ENCODE data around the gene TJP2.

The TJP2 gene

DNA sequence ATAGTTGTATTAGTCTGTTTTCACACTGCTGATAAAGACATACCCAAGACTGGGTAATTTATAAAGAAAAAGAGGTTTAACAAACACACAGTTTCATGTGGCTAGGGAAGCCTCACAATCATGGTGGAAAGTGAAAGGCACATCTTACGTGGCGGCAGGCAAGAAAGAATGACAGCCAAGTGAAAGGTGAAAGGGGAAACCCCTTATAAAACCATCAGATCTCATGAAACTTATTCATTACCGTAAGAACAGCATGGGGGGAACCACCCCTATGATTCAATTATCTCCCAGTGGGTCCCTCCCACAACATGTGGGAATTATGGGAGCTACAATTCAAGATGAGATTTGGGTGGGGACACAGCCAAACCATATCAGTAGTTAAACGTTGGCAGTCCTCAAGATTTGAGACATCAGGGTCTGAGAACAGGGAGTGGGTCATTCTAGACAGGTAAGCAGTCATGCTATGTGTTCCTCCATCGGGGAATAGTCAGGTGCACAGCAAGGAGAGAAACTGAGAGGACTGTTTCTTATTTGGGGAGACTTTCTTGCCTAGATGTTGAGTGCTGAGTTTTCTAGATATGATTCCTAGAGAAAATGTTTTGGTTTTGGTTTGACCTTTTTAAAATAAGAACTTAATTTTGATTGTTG is 105.1 kb downstream of the TJP2 start (continued):
- TF ChIP-seq, protein P1, sequence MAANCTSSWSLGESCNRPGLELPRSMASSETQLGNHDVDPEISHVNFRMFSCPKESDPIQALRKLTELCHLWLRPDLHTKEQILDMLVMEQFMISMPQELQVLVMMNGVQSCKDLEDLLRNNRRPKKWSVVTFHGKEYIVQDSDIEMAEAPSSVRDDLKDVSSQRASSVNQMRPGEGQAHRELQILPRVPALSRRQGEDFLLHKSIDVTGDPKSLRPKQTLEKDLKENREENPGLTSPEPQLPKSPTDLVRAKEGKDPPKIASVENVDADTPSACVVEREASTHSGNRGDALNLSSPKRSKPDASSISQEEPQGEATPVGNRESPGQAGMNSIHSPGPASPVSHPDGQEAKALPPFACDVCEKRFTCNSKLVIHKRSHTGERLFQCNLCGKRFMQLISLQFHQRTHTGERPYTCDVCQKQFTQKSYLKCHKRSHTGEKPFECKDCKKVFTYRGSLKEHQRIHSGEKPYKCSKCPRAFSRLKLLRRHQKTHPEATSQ (tag by site-specific recombination; IDR thresholded peaks at IDR 0.05), result no peak
- TF ChIP-seq ZNF146 (tag by site-specific recombination; IDR thresholded peaks at IDR 0.05), result no peak

DNA sequence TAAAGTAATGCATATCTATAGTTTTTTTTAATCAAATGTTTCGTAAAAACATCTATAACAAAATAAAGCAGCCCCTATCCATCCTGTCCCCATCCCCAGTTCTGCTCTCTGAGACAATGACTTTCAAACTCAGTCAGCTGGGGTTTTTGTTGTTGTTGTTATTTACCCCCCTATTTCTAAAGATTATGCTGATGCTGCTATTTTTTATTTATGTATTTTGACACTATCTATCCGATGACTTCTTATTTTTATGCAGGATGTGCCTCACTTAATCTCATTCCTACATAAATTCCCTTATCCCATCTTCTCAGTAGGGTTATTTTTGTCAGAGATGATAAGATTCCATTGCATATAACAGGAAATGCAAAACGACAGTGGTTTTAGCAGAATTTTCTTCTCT is 105.7 kb downstream of the TJP2 start:
- Histone ChIP-seq H3K4me3 (ENCODE audit: low read depth, low read length) (no peak overlapping the region), H3K9me3 (ENCODE audit: control insufficient read depth, insufficient read depth, low read depth, low read length) (no peaks in the 10 kb centered on the region), H3K4me1 (ENCODE audit: control insufficient read depth, insufficient read depth, low read length) (no peaks in the 10 kb centered on the region), H3K27ac (ENCODE audit: extremely low read depth, low read depth, low read length) (no peak overlapping the region), H3K36me3 (ENCODE audit: control insufficient read depth in 2 of 2, insufficient read depth in 1 of 2, low read length in 2 of 2) (no peaks in the 10 kb centered on the region)
- TF ChIP-seq SCRT2 (tag by site-specific recombination; IDR thresholded peaks at IDR 0.05) (no peak), ZNF175 (tag by site-specific recombination; IDR thresholded peaks at IDR 0.05) (no peak), ZNF132 (tag by site-specific recombination; IDR thresholded peaks at IDR 0.05; ENCODE audit: borderline replicate concordance) (no peak), ZNF239 (tag by site-specific recombination; IDR thresholded peaks at IDR 0.05) (no peak), ZXDB (tag by site-specific recombination; IDR thresholded peaks at IDR 0.05) (no peak), TRIM28 (IDR thresholded peaks at IDR 0.05; ENCODE audit: borderline replicate concordance, low read length) (no peak)
- TF ChIP-seq, protein P2, sequence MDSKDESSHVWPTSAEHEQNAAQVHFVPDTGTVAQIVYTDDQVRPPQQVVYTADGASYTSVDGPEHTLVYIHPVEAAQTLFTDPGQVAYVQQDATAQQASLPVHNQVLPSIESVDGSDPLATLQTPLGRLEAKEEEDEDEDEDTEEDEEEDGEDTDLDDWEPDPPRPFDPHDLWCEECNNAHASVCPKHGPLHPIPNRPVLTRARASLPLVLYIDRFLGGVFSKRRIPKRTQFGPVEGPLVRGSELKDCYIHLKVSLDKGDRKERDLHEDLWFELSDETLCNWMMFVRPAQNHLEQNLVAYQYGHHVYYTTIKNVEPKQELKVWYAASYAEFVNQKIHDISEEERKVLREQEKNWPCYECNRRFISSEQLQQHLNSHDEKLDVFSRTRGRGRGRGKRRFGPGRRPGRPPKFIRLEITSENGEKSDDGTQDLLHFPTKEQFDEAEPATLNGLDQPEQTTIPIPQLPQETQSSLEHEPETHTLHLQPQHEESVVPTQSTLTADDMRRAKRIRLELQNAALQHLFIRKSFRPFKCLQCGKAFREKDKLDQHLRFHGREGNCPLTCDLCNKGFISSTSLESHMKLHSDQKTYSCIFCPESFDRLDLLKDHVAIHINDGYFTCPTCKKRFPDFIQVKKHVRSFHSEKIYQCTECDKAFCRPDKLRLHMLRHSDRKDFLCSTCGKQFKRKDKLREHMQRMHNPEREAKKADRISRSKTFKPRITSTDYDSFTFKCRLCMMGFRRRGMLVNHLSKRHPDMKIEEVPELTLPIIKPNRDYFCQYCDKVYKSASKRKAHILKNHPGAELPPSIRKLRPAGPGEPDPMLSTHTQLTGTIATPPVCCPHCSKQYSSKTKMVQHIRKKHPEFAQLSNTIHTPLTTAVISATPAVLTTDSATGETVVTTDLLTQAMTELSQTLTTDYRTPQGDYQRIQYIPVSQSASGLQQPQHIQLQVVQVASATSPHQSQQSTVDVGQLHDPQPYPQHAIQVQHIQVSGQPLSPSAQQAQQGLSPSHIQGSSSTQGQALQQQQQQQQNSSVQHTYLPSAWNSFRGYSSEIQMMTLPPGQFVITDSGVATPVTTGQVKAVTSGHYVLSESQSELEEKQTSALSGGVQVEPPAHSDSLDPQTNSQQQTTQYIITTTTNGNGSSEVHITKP (tag by site-specific recombination; IDR thresholded peaks at IDR 0.05), result no peak
- TF ChIP-seq, protein P3, sequence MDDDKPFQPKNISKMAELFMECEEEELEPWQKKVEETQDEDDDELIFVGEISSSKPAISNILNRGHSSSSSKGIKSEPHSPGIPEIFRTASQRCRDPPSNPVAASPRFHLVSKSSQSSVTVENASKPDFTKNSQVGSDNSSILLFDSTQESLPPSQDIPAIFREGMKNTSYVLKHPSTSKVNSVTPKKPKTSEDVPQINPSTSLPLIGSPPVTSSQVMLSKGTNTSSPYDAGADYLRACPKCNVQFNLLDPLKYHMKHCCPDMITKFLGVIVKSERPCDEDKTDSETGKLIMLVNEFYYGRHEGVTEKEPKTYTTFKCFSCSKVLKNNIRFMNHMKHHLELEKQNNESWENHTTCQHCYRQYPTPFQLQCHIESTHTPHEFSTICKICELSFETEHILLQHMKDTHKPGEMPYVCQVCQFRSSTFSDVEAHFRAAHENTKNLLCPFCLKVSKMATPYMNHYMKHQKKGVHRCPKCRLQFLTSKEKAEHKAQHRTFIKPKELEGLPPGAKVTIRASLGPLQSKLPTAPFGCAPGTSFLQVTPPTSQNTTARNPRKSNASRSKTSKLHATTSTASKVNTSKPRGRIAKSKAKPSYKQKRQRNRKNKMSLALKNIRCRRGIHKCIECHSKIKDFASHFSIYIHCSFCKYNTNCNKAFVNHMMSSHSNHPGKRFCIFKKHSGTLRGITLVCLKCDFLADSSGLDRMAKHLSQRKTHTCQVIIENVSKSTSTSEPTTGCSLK (tag by site-specific recombination; IDR thresholded peaks at IDR 0.05), result no peak
- ChIA-PET POLR2A (no interaction called here), CTCF (no interaction called here)

DNA sequence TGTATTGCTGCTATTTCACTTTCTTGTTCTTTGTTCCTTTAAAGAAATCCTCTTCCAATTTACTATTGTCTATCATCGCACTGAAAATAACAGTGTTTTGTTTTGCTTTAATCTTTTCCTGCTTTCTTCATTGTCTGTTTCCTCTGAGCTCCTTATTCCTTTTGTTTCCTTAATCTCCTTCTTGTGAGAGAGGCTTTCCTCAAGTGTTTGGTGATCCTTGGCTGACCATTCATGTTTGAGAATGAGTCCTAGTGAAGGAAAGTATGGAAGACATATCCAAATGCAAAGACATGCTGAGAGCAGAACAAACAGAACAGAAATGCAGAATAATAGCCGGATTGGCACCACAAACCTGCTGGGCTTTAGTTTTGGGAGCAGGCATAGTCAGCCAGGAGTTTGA is 108.9 kb downstream of the TJP2 start:
- Histone ChIP-seq H3K27ac (ENCODE audit: extremely low read depth, low read depth, low read length) (no peak overlapping the region), H3K9me3 (ENCODE audit: control insufficient read depth, insufficient read depth, low read depth, low read length) (no peaks in the 10 kb centered on the region), H3K36me3 (ENCODE audit: control insufficient read depth in 2 of 2, insufficient read depth in 1 of 2, low read length in 2 of 2) (no peaks in the 10 kb centered on the region), H3K4me3 (ENCODE audit: low read depth, low read length) (no peak overlapping the region), H3K4me1 (ENCODE audit: control insufficient read depth, insufficient read depth, low read length) (no peaks in the 10 kb centered on the region)
- POLR2A ChIA-PET, result no interaction called here
- CTCF ChIA-PET, result no interaction called here
- TF ChIP-seq, protein P4, sequence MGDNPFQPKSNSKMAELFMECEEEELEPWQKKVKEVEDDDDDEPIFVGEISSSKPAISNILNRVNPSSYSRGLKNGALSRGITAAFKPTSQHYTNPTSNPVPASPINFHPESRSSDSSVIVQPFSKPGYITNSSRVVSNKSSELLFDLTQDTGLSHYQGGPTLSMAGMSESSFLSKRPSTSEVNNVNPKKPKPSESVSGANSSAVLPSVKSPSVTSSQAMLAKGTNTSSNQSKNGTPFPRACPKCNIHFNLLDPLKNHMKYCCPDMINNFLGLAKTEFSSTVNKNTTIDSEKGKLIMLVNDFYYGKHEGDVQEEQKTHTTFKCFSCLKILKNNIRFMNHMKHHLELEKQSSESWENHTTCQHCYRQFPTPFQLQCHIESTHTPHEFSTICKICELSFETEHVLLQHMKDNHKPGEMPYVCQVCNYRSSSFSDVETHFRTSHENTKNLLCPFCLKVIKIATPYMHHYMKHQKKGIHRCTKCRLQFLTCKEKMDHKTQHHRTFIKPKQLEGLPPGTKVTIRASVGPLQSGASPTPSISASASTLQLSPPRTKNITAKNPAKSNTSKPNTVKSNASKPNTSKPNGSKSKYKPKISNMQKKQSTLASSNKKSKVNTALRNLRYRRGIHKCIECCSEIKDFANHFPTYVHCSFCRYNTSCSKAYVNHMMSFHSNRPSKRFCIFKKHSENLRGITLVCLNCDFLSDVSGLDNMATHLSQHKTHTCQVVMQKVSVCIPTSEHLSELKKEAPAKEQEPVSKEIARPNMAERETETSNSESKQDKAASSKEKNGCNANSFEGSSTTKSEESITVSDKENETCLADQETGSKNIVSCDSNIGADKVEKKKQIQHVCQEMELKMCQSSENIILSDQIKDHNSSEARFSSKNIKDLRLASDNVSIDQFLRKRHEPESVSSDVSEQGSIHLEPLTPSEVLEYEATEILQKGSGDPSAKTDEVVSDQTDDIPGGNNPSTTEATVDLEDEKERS (tag by site-specific recombination; IDR thresholded peaks at IDR 0.05), result no peak
- no peak for TF ChIP-seq KLF1 (tag by site-specific recombination; IDR thresholded peaks at IDR 0.05)
- no peak for TF ChIP-seq ZNF654 (tag by site-specific recombination; IDR thresholded peaks at IDR 0.05; ENCODE audit: low read depth)
- no peak for TF ChIP-seq ZNF266 (tag by site-specific recombination; IDR thresholded peaks at IDR 0.05; ENCODE audit: low read depth)
- TF ChIP-seq BCL11A (tag by site-specific recombination; IDR thresholded peaks at IDR 0.05; ENCODE audit: low read depth), result no peak
- no peak for TF ChIP-seq ZBTB17 (tag by site-specific recombination; IDR thresholded peaks at IDR 0.05)
- TF ChIP-seq, protein P5, sequence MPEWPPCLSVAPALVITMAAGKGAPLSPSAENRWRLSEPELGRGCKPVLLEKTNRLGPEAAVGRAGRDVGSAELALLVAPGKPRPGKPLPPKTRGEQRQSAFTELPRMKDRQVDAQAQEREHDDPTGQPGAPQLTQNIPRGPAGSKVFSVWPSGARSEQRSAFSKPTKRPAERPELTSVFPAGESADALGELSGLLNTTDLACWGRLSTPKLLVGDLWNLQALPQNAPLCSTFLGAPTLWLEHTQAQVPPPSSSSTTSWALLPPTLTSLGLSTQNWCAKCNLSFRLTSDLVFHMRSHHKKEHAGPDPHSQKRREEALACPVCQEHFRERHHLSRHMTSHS (tag by site-specific recombination; IDR thresholded peaks at IDR 0.05), result no peak
- TF ChIP-seq ZXDB (tag by site-specific recombination; IDR thresholded peaks at IDR 0.05), result no peak
- no peak for TF ChIP-seq ZNF157 (tag by site-specific recombination; IDR thresholded peaks at IDR 0.05)
- TF ChIP-seq, protein P6, sequence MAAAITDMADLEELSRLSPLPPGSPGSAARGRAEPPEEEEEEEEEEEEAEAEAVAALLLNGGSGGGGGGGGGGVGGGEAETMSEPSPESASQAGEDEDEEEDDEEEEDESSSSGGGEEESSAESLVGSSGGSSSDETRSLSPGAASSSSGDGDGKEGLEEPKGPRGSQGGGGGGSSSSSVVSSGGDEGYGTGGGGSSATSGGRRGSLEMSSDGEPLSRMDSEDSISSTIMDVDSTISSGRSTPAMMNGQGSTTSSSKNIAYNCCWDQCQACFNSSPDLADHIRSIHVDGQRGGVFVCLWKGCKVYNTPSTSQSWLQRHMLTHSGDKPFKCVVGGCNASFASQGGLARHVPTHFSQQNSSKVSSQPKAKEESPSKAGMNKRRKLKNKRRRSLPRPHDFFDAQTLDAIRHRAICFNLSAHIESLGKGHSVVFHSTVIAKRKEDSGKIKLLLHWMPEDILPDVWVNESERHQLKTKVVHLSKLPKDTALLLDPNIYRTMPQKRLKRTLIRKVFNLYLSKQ (tag by site-specific recombination; IDR thresholded peaks at IDR 0.05; ENCODE audit: borderline replicate concordance), result no peak
- TF ChIP-seq ZNF777 (tag by site-specific recombination; IDR thresholded peaks at IDR 0.05; ENCODE audit: borderline replicate concordance), result no peak
